Testis (tissue), 2 donors: Measurements from ENCODE around the gene IRX2.

Experiments used
- POLR2A ChIP-seq: fragments of 450-650 bp; IDR thresholded peaks from one replicate; pipeline ENCODE4 v1.6.1; 2017; ENCODE audit warnings: antibody characterized with exemption, mild to moderate bottlenecking, moderate library complexity
- TF ChIP-seq, protein P1 (sequence below), 3 experiments: fragments of 450-650 bp in 2 of 3; fragments of 200-600 bp in 1 of 3; sonication (generic) in 1 of 3; IDR thresholded peaks; one replicate each; pipeline ENCODE4 v1.5.1; 2016 to 2019; ENCODE audit warnings: antibody characterized with exemption in 3 of 3, mild to moderate bottlenecking in 2 of 3, moderate library complexity in 1 of 3

DNA sequence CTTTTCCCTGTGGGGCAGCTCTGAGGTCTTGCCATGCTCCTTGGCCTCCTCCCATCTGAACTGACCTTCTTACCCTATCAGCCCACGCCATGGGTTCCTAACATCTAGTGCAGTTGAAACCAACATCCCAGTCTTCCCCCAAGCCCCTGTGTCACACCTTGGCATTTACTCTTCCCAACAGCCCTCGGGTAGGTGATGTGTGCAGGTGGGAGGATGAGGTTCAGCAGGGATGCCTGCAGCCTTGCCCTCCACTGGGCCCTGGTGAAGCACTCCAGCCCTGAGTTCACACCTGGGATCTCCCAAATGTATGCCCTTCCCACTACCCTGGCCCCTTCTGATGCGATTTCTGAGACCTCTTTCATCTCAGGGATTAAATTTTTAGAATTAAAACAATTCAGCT is 15.5 kb downstream of the IRX2 start:
- TF ChIP-seq, protein P1, sequence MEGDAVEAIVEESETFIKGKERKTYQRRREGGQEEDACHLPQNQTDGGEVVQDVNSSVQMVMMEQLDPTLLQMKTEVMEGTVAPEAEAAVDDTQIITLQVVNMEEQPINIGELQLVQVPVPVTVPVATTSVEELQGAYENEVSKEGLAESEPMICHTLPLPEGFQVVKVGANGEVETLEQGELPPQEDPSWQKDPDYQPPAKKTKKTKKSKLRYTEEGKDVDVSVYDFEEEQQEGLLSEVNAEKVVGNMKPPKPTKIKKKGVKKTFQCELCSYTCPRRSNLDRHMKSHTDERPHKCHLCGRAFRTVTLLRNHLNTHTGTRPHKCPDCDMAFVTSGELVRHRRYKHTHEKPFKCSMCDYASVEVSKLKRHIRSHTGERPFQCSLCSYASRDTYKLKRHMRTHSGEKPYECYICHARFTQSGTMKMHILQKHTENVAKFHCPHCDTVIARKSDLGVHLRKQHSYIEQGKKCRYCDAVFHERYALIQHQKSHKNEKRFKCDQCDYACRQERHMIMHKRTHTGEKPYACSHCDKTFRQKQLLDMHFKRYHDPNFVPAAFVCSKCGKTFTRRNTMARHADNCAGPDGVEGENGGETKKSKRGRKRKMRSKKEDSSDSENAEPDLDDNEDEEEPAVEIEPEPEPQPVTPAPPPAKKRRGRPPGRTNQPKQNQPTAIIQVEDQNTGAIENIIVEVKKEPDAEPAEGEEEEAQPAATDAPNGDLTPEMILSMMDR (IDR thresholded peaks at IDR 0.05), result no peak
- TF ChIP-seq POLR2A, result no peak
